GM19328 (cell line): Measurements from ENCODE around the gene OSBPL5.
"Not testable (repeated sequence)": the region's sequence is repeated elsewhere in the genome, so short reads cannot be mapped to it uniquely, and the experiment has no call there.

Source experiments
- ATAC-seq: cut with Tn5 transposase; IDR thresholded peaks from one replicate; pipeline ENCODE4 v1.9.1; 2021; ENCODE audit warnings: mild to moderate bottlenecking, moderate library complexity; ENCODE audit not compliant: unreplicated experiment

OSBPL5 gene

DNA sequence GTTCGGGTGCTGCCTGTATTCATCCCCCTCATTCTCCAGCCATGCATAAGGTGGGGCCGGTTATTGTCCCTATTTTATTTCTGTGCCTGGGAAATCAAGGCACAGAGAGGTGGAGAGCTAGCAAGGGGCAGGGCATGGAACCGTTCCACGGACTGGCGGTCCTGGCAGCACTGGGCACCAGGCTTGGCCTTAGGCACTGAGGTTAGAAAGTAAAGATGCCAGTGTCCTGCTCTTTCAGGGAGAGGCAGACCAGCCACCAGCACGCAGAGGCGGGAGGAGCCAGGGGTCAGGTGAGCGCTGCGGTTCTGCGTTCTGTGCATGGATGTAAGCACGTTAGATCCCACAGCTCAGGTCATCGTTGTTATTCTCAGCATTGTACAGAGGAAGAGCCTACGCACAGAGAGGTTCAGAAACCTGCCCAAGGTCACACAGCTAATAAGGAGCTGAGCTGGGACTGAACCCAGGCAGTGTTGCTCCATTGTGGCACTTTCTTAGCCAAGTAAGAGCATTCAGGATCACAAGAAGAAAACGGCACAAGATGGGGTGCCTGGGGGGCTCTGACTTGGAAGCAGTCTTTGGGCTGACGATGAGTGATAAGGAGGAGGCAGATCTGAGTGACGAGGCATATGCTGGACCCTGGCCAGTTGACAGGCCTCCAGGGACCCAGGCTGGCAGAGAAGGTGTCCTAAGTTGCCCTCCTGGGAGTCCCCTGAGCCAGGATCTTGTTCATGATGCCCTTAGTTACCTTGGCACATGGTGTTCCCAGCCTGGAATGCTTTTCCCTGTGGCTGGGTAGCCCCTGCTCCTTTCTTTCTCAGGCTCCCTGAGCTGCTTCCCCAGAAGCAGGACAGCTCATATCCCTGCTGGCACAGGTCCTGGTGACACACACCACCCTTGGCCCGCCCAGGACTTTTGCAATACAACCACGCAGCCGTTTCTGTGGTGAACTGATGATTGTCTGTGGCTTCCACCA is 41.1 kb downstream of the OSBPL5 start:
- no peak for ATAC-seq

DNA sequence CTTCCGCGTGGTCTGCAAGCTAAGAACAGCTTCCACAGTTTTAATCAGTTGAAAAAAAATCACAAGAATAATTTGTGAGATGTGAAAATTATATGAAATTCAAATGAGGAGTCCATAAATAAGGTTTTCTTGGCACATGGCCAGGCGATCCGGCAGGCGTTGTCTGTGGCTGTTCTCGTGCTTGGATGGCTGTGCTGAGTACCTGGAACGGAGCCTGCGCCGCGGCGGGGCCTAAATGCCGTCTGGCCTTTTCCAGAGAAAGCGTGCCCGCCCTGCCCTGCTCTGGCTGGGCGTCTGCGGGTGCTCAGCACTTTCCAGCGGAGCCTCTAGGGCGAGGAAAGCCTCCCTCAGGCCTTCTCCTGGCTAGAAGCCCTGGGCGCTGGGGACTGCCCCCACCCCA is 41.8 kb downstream of the OSBPL5 start:
- ATAC-seq, result no peak

DNA sequence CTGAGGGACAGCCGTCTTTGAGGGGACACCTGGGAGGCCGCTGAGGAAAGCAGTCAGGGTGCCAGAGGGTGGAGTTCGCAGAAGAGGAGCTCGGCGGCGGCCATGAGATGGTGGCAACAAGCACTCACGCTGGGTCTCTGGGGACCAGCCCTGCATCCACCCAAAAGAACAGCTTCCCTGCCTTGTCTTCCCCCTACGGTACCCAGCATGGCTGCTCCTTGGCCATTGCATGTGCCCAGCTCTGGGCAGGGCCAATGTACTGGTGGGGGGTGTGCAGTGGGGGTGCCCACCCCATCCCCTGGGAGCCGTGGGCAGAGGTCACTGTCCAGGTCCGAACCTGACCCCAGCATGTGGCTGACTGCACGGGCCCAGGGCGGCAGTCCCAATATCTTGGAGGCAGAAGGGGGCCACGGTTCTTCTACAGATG is 42.3 kb downstream of the OSBPL5 start:
- no peak for ATAC-seq

DNA sequence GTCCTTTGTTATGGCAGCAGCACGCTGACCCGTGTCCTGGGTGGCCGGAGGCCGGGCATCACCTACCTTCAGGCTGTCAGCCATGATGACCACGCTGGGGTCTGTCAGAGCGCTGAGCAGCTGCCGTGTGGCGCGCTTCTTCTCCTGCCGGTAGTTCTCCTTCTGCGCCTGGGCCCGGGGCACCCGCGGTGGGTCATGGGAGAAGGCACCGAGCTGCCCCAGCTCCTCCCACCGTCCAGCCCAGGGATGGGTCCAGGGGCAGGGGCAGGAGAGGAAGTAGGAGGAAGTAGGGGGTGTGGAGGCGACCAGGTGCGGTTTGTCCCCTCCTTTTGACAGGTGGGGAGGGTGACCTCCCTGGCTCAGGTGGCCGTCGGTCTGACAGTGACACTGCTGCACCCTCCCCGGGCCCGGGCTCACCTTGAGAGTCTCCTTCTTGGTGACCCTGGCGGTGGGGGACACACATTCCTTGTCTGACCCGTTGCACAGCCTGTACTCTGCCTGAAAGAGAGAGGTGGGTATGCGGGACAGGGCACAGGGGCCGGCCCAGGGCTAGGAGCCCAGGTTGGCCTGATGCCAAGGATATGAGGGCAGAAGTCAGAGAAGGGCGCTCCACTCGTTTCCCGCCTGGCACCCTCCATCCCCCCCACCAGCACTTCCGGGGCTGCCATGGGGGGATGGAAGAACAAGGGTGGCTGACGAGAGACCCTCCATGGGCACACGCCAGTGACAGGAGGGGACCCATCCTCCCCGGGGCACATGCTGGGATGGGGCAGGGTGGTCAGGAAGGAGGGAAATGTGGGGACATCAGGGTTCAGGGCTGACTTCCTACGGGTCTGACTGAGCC is 43.0 kb downstream of the OSBPL5 start:
- ATAC-seq, result no peak

DNA sequence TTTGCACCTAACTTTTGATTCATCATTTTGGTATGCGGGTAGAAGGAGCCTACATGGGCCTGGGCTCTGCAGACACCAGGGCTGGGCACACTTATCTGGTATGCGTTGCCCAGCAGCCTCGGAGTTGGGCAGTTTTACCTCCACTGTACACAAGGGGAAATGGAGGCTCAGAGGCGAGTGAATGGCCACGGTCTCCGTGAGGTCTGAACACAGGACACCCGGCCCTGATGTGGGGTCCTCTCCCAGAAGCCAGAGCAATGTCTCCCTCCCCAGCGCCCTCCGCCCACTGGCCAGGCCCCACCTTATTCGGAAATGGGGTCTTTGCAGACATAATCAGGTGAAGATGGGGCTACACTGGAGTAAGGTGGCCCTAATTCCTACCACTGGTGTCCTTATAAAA is 43.7 kb downstream of the OSBPL5 start:
- ATAC-seq, result no peak

DNA sequence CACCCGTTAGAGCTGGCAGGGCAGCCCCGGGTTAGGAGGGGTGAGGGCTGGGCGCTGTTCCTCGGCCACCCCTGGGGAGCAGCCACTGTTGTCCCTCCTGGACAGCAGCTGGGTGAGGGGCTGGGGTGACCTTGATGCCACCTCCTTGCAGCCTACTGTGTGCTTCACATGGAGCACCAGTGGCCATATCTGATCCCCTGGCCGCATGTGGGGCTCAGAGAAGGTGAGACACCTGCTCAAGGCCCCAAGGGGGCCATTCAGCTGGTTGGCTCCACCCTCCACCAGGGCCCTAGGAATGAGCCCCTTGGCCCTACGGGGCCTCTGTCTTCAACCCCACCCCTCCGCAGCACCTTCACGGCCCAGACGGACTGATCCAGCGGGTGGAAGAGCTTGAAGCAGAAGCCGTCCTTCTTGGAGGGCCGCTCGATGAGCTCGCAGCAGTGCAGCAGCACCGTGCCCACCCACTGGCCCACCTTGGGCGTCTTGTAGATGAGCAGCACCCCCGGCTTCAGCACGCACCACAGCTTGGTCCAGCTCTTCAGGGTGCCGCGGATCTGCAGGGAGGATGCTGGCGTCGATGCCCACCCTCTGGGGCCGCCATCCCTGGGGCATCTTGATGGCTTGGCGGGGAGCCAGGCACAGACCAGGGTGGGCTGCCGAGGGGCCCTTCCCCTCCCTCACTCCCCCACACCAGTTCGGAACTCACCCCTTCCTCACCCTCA is 44.9 kb downstream of the OSBPL5 start:
- ATAC-seq, result no peak

DNA sequence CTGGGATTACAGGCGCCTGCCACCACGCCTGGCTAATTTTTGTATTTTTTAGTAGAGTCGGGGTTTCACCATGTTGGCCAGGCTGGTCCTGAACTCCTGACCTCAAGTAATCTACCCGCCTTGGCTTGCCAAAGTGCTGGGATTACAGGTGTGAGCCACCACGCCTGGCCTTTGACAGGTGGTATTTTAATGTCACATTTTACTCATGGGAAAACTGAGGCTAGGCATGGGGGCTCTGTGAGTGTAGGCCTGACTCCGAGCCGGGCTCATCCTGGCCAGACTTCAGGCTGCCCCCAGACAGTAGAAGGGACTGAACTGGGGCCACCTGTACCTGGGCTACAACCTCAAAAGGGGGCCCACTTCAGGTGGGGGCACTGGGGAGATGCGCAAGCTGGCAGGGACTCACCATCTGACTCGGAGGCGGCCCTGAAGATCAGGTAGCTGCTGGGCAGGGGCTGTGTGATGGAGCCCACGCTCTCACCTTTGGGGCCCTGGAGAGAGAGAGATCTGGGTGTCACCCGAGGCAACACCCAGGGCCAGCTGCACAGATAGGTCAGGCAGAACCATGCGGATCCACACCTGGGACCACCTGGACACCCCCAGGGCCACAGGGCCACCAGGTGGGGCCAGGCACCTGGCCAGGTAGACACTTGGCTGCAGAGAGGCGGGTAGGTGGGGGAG is 45.8 kb downstream of the OSBPL5 start:
- ATAC-seq, result no peak

DNA sequence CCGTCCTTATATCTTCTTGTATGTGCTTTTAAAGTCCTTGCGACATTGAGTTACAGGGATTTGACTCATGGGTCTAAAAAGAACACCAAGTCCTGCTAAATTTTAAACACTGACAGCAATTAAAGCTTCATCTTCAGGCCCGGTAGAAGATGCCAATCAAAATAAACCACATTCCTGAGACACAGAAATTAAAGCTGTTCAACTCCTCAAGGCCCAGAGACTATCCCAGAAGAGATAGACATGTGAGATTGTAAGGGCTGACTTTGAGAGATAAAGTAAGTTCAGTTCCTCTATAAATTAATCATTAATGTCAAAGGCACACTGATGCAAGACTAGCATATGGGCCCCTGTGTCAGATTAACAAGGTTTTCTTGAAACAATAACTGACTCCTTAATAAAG is 49.8 kb downstream of the OSBPL5 start:
- ATAC-seq, result no peak

DNA sequence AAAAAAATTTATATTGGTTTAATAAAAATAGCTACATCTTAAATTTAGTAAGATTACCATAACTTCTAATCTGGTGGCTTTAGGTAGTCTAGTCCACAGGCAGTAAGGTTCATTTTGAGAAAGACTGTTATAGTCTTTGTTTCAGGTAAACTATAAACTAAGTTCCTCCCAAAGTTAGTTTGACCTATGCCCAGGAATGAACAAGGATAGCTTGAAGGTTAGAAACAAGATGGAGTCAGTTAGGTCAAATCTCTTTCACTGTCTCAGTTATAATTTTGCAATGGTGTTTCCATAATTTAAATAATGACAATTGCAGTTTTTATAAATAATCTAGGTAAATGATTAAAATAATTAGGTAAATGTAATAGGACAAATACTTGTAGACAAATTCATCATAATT is 51.4 kb downstream of the OSBPL5 start:
- not testable (repeated sequence) for ATAC-seq

DNA sequence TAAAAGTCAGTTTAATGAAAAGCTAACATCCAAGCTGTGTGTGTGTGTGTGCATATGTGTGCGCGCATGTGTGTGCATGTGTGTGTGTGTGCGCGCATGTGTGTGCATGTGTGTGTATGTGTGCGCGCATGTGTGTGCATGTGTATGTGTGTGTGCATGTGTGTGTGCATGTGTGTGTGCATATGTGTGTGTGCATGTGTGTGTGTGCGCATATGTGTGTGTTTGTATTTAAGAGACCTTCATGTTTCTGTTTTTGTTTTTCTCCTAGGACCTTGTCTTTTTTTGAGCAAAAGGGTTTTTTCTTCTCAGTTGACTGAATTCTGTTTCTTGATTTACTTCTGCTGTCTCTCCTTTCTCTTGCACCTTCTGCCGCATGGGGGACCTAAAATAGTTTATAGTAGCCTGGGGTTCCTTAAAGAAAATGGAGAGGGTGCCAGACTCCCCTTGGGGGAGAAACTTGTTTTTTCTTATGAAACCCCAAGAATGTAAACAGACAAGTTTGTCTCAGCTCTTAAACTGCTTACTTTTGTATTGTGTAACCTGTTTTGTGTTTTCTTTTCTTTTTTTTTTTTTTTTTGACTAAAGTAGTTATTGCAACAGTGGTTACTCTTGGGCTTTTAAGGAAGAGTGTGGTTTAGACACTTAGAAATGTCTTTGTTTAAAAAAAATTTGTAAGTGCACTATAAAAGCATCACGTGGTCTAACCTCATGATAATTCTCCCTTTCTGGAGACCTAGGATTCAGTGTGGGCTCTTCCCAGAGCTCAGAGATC is 53.0 kb downstream of the OSBPL5 start:
- no peak for ATAC-seq

DNA sequence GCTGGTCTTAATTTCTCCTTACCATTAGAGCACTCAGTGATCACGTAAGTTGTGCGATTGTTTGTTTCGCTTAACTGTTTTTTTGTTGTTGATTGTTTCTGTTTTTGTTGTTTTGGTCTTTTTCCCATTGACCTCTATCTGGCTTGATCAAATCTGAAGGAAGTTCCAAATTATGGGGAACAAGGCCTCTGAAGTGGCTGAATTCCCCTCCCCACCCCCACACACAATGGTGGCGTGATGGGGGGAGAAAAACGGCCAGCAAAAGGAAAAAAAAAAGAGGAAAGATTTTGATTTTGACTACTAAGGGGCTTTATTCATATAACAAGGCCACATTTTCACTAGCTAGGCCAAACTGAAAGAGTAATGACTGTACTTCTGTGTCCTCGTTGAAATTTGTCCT is 53.6 kb downstream of the OSBPL5 start:
- no peak for ATAC-seq

DNA sequence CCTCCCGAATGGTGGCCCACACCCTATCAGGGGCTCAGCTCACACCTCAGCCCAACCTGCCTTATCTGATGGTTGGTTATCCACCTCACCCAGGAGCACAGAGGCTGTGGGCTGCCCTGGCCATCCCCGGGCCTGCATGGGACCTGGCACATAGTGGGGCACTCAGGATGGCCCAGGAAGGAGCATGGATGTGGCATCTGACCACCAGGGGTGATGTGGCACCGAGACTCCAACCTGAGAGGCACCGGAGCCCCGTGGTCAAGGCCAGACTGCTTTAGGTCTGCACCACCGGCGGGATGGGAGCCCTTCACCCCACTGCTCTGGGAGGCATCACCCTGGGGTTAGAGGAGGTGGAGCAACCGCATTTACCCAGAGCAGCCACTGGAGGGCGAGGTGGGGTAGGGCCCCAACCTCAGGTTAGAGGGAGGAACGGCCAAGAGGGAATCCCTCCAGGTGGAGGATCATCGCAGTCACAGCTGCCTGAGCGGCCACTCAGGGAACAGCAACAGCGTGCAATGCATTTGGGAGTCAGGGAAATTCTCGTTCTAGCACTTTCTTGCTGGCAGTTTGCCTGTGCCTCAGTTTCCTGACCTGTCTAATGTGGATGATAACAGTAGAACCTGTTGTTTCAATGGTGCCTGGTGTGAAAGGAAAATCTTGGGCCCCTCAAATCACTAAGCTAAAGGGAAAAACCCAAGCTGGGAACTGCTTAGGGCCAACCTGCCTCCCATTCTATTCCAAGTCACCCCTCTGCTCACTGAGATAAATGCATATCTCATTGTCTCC is 55.0 kb downstream of the OSBPL5 start:
- ATAC-seq, result no peak

DNA sequence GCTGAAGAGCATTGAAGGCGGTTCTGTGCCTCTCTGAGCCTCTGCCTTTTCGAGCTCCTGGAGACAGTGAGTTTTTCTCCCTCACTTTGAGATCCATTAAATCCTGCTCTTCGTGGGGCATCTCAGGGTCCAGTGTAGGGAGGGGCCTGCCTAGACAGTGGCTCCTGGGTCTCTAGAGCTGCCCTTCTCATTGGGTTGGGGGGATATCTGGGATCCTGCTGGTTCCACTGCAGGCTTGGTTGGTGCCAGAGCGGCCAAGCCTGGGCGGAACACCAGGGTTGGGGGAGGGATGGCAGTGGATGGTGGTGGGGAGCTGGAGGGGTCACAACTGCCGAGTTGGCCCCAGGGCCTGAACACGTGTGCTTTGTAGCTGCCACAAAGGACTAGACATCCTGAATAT is 55.7 kb downstream of the OSBPL5 start:
- no peak for ATAC-seq

DNA sequence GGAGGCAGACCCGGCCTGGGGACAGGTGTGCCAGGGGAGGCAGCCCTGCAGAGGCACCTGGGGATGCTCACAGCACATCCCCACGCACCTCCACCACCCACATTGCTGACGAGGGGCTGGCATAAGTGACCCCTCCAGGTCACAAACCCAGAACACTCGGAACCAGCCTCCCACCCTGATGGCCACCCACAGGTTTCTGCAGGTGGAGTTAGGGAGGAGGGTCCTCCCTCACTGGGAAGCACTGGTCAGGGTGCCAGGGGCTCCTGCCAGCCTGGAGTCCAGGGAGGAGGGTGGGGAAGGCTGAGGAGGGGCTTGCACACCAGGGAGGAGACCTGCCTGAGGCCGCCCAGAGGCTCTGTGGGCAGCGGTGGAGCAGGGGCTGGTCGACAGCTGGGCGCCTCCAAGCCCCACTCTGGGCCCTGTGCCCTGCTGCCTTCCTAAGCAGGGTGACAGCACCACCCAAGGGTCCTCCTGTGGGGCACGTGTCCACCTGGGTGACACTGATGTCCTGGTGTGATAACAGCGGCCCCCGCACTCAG is 56.9 kb downstream of the OSBPL5 start:
- ATAC-seq, result no peak

DNA sequence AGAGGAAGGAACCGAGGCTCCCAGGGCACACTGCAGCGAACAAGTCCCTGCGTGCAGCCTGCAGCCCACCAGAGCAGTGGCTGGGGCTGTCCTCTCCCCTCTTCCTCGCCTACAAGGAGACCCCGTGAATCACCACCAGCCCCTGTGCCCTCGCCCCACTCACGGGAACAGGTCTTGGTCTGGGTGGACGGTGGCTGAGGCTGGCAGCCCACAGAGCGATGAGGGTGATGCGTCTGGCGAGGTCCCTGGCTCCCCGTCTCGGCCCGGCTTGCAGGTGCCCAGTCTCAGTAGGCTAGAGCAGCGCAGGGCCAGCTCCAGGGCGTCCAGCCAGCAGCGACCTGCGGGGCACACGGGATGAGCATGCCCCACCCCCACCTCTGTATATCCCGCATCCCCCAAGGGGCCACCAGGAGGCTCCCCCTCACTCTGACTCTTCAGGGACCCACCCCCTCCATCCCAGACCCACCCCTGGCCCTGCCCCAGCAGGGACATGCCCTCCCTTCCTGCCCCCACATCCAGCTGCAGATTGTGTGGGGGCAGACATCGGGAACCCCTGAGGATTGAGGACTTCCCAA is 57.4 kb downstream of the OSBPL5 start:
- ATAC-seq, result no peak

DNA sequence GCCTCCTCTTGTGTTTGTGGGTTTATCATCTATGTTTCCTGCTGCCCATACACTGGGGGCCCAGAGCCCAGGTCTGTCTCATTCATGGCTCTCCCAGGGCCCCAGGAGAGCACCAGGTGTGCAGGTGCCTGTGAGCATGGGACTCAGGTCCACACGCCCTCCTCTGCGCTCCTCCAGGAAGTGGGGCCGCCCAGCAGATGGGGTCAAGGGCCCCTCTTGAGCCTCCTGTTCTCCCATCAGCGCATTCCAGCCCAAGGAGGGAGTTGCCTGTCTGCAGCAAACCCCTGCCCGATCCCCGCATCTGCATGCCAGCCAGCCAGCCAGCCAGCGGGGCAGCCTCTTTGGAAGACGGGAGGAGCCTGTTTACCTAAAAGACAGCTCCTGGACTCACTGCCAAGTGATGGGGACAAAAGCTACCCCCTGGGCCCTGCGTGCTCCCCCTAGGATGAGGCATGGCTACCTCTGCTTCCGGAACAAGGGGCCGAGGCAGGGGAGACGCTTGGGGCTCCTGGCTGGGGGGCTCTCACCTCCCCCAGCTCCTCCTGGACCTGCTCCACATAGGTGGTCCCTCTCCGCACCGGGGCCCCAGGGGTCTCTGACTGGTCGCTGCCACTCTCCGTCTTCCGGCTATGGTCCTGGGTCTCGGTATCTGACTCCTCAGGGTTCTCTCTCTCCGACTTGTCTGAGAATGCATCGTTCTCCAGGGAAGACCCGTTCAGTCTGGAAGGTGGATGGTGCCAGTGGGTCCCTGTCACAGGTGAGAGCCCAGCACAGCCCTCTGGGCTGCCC is 58.2 kb downstream of the OSBPL5 start:
- ATAC-seq, result no peak
